ENCODE data around the gene TM4SF18. TPM values are rescaled to one million over a fixed set of nuclear protein-coding genes. Genes with fewer than 3 reads are reported as not detected.
"Not testable (repeated sequence)": the region's sequence is repeated elsewhere in the genome, so short reads cannot be mapped to it uniquely, and the experiment has no call there.

TM4SF18 gene
- total RNA-seq: 0.76 TPM

- ATAC-seq: no peak
Measured at GRCh38 chr3:149333176-149333859, at the start of gene TM4SF18. TSS of gene TM4SF18 (minus strand) at chr3:149333636. CDS start at chr3:149333382, 254 bp downstream.

- ATAC-seq: peak; percentile 19
Measured at GRCh38 chr3:149382518-149382917, 49.1 kb upstream of the TM4SF18 start.

GRCh38 chr3:149382101-149382467 lies 48.6 kb upstream of the TM4SF18 start:
- no peak for ATAC-seq

- ATAC-seq: no peak
Measured at GRCh38 chr3:149381173-149382100, 48.0 kb upstream of the TM4SF18 start.

GRCh38 chr3:149380220-149380619 lies 46.8 kb upstream of the TM4SF18 start:
- not testable (repeated sequence) for ATAC-seq

GRCh38 chr3:149378478-149379309 lies 45.3 kb upstream of the TM4SF18 start:
- peak; percentile 40 for ATAC-seq

GRCh38 chr3:149377408-149378364 lies 44.2 kb upstream of the TM4SF18 start, which contains the start of gene TM4SF1:
TSS of gene TM4SF1 (minus strand) at chr3:149377649. CDS start at chr3:149377547, 102 bp downstream.
- peak; percentile 92 for ATAC-seq

GRCh38 chr3:149376718-149377407 lies 43.4 kb upstream of the TM4SF18 start:
- no peak for ATAC-seq

- no peak for ATAC-seq
Measured at GRCh38 chr3:149375501-149376196, 42.2 kb upstream of the TM4SF18 start.

GRCh38 chr3:149374793-149375500 lies 41.5 kb upstream of the TM4SF18 start:
- no peak for ATAC-seq

GRCh38 chr3:149374391-149374790 lies 41.0 kb upstream of the TM4SF18 start:
- no peak for ATAC-seq

GRCh38 chr3:149373235-149374125 lies 40.0 kb upstream of the TM4SF18 start:
- ATAC-seq: peak; percentile 24

- no peak for ATAC-seq
Measured at GRCh38 chr3:149371723-149372114, 38.3 kb upstream of the TM4SF18 start.

GRCh38 chr3:149371001-149371722 lies 37.7 kb upstream of the TM4SF18 start:
- ATAC-seq: peak; percentile 70

- peak; percentile 20 for ATAC-seq
Measured at GRCh38 chr3:149369991-149370866, 36.8 kb upstream of the TM4SF18 start.

GRCh38 chr3:149368674-149369497 lies 35.5 kb upstream of the TM4SF18 start:
- no peak for ATAC-seq
